ENCODE measurements around the gene PRKCQ.

Gene PRKCQ

GRCh38 chr10:6528198-6528950, 51.7 kb downstream of the PRKCQ start:
- H3K4me3 ChIP-seq (ENCODE audit: low read depth, low read length): no peak overlapping the region

- H3K4me3 ChIP-seq (ENCODE audit: low read depth, low read length): no peak overlapping the region
These were observed 54.4 kb downstream of the PRKCQ start for GRCh38 chr10:6525599-6526165.

- H3K4me3 ChIP-seq (ENCODE audit: low read depth, low read length): no peak overlapping the region
These were observed 57.8 kb downstream of the PRKCQ start for GRCh38 chr10:6522230-6522629.

DNA sequence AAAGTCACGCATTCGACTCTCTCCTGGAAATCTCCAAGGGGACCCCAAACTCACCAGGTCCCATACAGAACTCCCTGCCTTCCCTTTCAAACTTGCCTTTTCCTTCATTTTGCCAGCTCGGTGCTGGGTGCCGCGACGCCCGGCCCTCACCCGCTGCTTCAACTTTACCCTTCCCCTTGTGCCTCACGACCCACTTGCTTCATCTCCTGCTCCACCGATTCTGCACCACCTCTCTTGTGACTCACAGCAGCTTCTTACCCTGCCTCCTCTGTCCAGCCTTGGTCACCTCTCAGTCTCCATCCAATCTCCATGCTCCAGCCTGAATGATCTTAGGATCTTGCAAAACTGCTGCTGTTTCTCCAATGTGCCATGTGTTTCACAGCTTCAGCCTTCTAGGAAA, 59.9 kb downstream of the PRKCQ start:
- H3K4me3 ChIP-seq (ENCODE audit: low read depth, low read length): no peak overlapping the region

DNA sequence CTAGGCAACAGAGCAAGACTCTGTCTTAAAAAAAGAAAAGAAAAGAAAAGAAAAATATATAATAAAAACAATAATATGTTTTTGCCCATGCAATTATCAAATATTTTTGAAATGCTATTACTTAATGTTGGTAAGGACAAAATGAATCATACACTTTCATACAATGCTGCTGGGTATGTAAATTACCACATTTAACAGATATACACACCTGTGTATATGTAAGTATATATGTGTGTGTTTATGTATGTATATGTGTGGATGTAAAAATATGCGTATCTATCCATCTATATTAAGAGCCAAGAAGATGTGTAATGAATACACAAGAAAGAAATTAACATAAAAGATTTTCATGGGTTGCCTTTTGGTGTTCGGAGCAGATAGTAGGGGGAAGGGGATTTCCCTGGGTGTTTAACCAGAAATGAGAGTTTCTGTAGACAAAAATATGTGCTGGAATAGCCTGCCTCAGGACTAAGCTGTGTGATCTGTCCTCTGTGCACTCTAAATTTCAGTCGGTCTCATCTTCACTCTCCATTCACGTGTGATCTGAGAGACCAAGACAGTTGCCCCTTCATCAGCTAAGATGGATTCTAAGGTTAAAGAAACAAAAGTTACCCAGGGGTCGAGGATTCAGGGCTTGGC, 61.2 kb downstream of the PRKCQ start:
- no peak overlapping the region for H3K4me3 ChIP-seq (ENCODE audit: low read depth, low read length)

DNA sequence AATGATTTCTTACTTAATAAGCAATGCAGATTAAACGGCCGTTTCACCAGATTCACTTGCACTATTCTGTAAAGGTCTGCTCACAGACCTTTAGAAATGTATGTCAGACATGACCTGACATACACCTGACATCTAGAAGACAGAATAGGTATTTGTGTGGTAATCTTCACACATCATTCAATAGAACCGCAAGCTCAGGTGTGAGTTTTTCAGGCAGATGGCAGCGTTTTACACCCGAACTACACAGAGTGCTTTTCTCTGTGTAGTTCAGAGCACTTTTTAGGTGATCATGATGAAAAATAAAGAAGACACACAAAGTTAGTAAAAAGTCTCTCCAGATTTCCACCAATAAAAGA, 63.2 kb downstream of the PRKCQ start:
- H3K4me3 ChIP-seq (ENCODE audit: low read depth, low read length): no peak overlapping the region

DNA sequence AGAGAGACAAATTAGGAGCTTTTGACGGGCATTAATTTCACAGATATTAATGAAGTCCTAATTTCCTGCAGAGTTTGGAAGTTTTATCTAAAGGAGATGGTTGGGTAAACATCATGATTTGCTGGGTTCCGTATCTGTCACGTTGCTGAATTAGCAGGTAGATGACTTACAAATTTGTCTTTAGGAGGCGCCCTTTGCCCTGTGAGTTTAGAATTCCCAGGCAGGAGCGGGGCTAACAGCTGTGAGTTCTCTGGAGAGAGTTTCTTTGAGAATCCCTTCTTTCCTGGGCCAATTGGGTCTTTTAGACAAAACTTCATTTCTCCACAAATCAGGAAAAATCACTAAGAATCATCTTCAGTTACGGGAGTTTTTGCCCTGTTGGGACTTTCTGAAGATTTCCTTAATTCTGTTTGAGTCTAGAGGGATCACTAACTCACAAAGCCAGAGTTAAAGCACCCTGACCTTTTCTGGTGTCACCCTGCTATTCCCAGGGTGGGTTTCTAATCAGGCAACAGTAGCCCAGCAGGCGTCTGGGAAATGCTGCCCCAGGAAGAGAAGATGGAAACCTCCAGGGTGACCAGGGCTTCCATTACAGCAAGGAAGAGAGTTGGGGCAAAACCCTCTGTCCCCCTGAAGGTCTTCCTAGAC, 63.7 kb downstream of the PRKCQ start:
- no peak overlapping the region for H3K4me3 ChIP-seq (ENCODE audit: low read depth, low read length)

DNA sequence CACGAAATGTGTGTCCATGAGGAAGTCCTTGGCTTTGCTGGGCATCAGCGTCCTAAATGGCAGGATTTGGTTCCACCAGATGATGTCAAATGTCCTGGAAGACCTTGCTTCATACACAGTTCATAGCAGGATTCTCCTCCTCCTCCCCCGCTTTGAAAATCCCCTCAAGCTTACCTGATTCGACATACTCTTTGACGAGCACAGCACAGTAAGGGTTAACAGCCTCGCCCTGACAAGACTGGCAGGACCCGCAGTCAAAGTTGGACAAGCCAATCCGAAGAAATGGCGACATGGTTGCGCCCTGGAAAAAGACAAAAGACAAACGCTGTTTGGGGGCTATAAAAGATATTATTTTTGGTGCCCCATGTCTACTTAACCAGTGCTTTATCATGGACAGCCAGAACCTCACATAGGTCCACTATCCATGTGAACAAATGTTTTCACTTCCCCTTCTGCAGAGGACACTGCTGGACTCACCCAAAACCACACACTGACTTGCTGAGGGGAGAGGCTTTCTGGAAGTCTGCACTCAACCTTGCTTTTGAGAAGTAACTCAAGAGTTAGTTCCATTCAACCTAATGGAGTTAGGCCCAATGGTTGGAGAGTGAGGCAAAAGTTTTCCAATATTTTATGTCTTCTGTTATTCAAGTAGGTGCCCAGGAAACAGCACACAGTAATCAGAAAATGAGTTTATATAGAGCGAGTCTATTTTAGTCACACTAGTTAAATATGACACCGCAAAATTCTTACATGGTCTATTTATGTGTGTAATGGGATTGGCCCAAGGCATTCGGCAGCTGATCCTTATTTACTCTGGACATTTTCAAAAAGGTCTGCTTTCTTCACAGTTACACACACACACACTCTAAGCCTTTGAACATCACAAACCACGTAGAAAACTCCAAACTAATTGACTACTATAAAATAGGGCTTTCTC, 65.0 kb downstream of the PRKCQ start:
- no peak overlapping the region for H3K4me3 ChIP-seq (ENCODE audit: low read depth, low read length)

DNA sequence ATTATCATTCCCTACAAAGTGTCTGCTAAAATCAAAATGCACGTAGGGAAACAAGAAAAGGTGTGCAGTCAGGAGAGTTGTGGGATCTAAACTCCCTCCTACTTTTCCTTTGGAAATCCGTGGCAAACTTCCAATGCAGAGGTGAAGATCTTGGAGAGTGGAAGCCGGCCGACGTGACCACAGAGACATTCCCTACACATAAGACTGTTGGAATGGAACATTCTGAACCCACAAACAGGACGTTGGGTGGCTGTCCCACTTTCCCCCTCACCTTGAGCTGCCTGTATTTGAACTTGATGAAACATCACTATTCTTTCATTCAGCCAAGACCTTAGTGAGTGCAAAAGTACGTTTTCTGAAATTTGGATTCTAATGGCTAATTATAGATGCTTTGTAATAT, 65.9 kb downstream of the PRKCQ start:
- no peak overlapping the region for H3K4me3 ChIP-seq (ENCODE audit: low read depth, low read length)

- no peak overlapping the region for H3K4me3 ChIP-seq (ENCODE audit: low read depth, low read length)
These were observed 66.6 kb downstream of the PRKCQ start for GRCh38 chr10:6513476-6513875.

GRCh38 chr10:6512182-6512581, 67.9 kb downstream of the PRKCQ start:
- H3K4me3 ChIP-seq (ENCODE audit: low read depth, low read length): no peak overlapping the region

GRCh38 chr10:6511347-6511746, 68.7 kb downstream of the PRKCQ start:
- no peak overlapping the region for H3K4me3 ChIP-seq (ENCODE audit: low read depth, low read length)

DNA sequence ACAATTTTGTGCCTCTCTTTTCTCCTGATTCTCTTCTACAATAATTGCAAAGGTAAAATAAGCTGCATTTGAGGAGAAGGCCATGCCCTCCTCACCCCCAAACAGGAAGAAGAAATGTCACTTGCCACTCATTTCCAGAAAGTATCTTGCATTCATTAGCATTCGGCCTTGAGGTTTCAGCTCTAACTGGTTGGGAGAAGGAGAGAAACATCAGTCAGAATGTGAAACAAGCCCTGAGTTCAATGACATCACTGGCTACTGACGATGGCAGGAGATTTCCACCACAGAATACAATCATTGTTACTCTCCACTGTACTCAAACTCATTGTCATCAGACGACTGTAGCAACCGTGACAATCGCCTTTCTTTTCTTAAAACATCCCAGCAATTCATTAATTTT, 72.8 kb downstream of the PRKCQ start:
- no peak overlapping the region for H3K4me3 ChIP-seq (ENCODE audit: low read depth, low read length)

- H3K4me3 ChIP-seq (ENCODE audit: low read depth, low read length): no peak overlapping the region
These were observed 74.8 kb downstream of the PRKCQ start for GRCh38 chr10:6505300-6505699.

DNA sequence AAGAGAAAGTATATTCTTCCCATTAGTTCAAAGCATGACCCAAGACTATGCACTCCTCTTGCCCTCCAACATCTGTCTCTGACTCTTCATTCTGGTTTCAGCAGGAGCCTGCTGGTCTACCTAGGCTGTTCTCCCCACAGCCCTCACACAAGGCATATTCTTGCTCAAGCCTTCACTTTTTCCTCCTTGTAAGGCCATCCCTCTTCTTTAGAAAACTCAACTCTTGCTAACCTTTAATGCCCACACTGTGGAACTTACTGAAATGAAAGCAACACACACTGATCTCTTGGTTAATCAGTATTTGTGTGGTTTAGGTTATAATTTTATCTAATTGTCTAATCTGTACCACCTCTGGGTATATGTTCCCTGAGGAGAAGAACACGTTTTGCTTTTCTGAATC, 75.8 kb downstream of the PRKCQ start:
- no peak overlapping the region for H3K4me3 ChIP-seq (ENCODE audit: low read depth, low read length)

DNA sequence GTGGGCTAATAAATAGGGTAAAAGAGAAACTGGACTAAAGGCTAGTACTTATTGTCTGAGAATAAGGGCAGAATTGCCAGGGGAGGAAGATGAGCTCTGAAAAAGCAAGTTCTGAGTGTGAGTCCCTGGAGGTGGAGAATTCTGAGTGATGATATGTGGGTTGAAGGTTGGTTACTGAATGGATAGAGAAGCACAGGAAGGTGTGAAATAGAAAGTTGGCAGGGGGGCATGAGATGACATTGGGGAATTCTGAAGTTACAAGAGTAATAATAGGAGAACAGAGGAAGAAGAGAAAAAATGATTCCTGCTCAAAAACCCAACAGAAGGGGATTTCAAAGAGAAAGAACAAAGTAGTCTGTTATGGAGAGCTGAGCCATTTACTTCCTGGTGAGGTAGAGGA, 76.9 kb downstream of the PRKCQ start:
- H3K4me3 ChIP-seq (ENCODE audit: low read depth, low read length): no peak overlapping the region

DNA sequence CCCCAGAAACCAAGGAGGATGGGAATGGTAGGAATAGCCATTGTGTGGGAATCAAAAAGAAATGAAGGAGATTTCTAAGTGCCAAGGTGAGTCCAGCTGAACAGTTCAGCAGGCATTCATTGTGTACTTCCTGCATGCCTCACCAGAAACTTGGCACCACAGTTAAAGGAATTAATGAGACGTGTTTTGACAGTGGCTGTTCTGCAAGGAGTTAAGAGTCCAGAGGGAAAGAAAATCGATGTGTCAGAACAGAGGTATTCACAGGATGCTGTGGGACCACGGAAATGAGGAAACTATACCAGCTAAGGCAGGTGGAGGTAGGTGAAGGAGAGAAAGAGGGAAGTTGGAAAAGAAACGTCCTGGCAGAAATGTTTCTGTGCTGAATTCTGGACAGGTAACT, 78.1 kb downstream of the PRKCQ start:
- H3K4me3 ChIP-seq (ENCODE audit: low read depth, low read length): no peak overlapping the region

- no peak overlapping the region for H3K4me3 ChIP-seq (ENCODE audit: low read depth, low read length)
These were observed 80.1 kb downstream of the PRKCQ start for GRCh38 chr10:6499974-6500373.

DNA sequence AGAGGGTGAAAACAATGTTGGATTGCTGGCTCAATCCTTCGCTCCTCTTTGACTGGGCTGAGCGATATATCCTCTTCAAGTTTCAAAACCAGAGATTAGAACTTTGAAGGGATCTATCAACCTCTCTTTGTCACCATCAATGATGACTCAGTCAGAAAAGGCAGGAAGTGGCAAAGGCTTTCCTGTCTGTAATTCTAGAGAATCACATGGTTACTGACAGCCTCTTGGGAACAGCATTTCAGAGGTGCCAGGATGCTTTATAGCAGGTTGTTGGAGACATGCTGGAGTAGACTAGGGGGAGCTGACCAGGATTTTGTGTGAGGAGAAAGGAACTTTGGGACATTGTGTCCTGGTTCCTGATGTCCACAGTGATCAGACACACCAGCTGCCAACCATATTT, 81.3 kb downstream of the PRKCQ start:
- no peak overlapping the region for H3K4me3 ChIP-seq (ENCODE audit: low read depth, low read length)

DNA sequence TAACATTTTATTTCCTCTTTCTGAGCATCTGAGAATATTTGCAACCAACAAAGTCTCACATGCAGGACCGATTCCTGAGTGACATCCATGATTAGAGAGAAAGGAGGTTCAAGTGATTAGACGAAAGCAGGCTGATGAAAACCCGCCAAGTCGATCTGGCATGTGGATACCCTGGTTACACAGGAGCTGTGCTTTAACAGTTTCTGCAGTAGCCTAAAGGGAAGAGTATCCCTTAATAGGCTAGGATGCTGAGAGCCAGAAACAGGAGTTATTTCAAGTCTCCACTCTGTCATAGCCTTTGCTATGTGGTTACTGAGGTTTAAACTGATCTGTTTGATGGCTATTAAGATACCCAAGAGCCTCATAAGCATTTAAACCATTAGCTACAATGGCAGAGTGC, 82.5 kb downstream of the PRKCQ start:
- H3K4me3 ChIP-seq (ENCODE audit: low read depth, low read length): no peak overlapping the region
